ENCODE data around the gene CFAP44.
"Not testable (repeated sequence)": the region's sequence is repeated elsewhere in the genome, so short reads cannot be mapped to it uniquely, and the experiment has no call there.

The CFAP44 gene, protein sequence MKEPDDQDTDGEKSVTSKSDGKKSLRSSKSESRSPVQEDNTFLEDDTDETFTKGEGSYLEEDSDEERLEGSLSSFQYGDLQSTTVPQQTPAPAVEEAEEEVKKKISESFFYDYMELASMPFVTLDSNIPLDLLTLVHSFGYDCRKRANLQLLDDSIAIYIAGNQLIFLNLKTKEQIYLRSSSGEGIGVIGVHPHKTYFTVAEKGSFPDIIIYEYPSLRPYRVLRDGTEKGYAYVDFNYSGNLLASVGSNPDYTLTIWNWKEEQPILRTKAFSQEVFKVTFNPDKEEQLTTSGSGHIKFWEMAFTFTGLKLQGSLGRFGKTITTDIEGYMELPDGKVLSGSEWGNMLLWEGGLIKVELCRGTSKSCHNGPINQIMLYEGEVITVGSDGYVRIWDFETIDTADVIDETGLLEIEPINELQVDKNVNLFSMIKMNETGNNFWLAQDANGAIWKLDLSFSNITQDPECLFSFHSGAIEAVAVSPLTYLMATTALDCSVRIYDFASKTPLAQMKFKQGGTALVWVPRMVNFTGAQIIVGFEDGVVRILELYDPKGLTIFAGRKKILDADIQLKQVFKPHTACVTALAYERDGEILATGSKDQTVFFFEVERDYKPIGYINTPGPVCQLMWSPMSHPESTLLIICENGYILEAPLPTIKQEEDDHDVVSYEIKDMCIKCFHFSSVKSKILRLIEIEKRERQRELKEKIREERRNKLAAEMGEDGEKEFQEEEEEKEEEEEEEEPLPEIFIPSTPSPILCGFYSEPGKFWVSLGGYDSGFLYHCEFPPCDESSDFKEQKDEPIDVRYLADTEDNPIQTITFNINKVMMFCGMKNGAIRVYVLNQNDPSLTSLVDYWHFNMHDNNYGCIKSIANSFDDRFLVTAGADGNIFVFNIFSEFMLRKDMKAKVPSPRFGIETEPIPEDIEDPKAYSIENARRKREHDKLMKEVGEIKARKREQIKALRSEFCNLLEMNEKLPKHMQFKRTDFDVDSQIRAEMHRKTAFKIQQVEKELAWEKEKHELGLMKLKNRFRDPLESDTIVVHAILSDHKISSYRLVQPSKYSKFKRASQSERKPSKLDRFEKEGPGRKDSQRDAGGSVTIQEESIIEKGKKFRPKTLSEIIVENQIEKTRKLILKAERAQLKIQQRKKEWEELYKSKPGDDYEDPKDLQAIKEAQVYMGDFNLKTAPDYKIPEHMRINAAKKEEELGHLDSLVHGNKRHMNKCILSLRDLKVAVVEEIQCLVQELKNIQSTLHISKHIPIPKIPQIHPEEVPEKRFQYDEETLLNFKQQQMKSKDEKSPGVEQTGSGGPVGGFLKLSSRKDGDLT (N-terminal part only)

DNA sequence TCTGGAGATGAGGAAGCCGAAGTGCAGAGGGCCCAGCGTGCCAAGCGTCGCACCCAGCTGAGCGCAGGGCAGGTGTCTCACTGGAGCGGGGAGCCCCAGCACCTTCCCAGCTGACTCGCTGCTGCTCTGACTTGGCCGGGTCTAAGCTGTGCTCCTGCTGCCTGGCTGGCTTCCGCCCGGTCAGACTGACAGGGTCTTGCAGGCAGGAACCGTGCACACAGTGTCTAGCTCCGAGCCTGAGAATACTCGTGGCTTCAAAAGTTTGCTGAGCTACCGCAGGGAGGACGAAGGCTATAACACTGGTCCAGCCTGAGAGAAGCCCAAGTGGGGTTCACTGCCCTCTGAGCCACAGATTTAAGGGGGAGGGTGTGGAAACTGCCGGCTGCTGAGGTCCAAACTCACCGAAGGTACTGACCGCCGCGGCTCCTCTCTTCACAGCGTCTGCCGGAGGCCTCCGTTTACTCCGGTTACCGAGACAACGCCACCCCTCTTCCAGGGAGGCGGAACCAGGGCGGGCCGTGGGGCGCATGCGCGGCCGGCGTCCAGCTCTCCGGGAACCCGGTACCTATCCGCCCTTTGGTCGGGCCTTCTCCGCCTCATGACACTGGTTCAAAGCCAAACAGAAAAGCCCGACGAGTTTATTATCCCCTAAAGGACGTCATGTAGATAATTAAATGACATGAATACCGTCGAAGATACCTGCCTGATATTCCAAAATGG is at the start of gene CFAP44:
TSS of gene CFAP44 (minus strand) at position 443 of the 720 bp plus-strand sequence. CDS start 7,829 bp downstream, outside the sequence.
- DNase-seq (ENCODE audit: low read depth) = peak; percentile 9

DNA sequence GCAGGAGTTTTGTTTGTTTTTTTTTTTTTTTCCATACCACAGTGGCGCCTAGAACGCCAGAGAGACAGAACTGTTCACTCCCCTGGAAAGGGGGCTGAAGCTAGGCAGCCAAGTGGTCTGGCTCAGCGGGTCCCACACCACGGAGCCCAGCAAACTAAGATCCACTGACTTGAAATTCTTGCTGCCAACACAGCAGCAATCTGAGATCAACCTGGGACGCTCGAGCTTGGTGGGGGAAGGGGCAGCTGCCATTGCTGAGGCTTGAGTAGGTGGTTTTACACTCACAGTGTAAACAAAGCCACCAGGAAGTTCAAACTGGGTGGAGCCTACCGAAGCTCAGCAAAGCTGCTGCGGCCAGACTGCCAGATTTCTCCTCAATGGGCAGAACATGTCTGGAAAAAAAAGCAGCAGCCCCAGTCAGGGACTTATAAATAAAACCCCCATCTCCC is 43.9 kb upstream of the CFAP44 start:
- no peak for DNase-seq (ENCODE audit: low read depth)

DNA sequence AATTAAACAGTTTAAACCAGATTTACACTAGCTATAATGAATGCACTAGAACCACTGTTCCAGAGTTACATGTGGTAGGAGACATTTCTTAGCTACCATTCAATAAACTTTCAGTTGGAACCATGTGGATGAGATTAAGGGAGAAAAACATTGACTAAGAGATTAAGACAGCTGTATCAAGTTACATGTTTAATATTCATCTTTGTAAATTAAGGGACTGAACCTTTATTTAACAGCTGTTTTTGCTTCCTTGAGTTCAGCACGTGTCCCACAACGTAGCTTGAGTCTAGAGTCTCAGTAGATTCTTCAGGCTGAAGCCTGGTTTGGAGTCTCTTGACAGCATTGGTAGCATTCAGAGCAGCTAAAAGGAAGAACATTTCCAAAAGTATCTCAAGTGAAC is 27.2 kb upstream of the CFAP44 start:
- DNase-seq (ENCODE audit: low read depth) = no peak

DNA sequence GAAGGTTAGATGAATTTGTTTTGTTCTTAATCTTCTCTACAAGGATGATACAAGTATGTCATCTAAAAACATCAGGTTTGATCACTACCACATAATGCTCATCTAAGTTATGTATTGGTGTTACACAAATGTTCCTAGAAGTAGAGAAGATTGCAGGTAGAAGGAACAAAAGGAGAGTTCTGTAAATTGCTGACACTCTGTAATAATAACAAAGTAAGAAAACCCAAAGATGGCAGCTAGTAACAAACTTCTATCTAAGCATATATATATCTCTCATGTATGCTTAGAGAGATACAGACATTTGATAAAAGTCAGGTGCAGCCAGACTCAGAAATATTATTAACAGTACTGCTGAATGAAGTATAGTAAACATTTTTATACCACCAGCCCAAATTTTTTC is 20.2 kb upstream of the CFAP44 start:
- DNase-seq (ENCODE audit: low read depth) = no peak

DNA sequence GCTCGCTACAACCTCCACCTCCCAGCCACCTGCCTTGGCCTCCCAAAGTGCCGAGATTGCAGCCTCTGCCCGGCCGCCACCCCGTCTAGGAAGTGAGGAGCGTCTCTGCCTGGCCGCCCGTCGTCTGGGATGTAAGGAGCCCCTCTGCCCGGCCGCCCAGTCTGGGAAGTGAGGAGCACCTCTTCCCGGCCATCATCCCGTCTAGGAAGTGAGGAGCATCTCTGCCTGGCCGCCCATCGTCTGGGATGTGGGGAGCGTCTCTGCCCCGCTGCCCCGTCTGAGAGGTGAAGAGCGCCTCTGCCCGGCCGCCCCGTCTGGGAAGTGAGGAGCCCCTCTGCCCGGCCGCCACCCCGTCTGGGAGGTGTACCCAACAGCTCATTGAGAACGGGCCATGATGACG is 17.3 kb upstream of the CFAP44 start:
- DNase-seq (ENCODE audit: low read depth) = not testable (repeated sequence)

DNA sequence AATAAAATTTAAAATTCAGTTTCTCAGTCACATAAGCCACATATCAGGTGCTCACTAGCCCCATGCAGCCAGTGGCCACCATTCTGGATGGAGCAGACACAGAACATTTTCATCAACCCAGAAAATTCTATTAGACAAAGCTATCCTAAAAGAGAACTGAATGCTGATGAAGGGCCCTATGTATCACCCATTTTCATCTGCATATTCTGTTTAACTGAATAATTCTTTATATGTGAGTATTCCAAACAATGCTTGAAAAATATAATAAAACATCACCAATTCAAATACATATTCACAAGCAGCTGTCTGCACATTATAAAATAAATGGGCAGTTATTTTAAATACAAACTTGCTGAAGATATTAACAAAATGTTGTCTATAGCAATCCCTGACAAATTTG is 14.2 kb upstream of the CFAP44 start:
- no peak for DNase-seq (ENCODE audit: low read depth)

DNA sequence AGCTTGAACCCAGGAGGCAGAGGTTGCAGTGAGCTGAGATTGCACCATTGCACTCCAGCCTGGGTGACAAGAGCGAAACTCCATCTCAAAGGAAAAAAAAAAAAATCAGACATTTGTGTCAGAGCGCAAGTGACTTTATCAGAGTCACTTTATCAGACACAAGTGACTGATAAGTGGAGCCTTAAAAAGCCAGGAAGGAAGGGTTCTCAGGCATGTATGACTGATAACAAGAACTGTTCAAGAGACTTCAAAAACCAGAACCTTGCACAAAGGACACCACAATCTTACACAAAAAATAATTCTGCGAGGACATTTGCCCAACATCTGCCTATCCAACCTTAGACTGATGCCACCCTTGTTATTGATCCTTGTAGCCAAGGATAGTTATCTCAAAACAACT is 13.3 kb upstream of the CFAP44 start:
- no peak for DNase-seq (ENCODE audit: low read depth)

DNA sequence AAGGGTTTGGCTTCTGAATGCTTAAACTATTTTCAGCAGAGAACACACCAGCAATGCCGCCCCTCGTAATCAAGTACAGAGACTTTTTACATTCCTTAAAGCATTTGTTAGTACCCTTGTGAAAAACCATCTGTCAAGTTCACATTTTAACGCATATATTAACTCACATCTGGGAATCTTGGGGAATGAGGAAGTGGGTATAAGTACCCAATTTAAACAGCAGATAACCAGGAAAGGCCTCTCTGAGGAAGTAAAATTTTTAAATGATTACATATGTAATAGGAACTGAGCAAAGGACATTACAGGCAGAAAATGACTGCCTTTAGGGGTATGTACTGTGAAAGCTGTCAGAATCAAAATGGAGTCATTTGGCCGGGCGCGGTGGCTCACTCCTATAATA is 12.8 kb upstream of the CFAP44 start:
- no peak for DNase-seq (ENCODE audit: low read depth)

DNA sequence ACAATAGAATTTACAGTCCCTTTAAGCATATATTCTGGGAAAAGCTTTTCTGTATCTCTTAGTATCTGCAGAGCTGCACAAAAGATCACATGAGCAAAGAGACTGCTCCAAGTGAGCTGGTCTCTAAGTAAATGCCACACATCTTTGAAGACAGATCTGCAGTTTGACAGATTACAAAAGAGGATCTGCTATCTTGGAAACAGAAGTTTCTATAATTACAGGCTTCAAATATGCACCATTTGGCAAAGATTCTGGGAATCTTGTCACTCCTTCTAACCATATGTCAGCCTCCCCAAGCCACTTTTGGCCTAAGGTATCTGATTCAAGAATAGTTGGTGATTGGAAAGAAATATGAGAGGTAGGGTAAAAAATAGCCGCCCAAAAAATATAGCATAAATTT is 9.6 kb upstream of the CFAP44 start:
- DNase-seq (ENCODE audit: low read depth) = no peak

DNA sequence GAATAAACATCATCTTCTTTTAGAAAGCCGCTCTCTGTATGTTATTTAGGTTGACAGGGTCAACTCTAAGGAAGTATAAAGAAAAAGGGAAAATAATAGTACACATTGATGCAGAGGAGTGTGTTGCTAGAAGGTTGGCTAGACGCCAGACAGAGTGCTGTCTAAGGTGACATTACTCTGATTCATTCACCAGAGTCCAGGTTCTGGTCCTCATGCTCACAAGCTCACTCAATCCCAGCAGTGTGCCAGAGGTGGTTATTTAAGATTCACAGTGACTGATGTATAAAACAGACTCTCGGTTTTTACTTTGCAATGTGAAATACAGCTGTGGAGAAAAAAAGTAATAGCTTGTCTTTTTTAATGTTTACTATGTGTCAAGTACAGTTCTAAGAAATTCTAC is 1.7 kb downstream of the CFAP44 start:
- DNase-seq (ENCODE audit: low read depth) = no peak

DNA sequence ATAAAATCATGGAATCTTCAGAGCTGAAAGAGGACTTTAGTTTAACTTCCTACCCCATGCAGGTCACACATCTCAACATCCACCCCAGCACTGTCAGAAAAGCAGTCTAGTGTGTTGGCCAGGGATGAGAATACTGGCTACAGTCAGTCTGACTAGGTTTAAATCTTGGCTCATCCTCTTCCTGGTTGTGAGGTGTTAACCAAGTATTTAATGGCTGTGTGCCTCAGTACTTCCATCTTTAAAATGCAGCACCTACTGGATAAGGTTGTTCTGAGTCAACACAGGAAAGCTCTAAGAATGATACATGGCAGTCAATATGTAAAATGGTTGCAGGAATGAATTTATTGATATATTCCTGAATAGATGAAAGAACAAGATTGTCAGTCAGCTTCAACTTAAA is 3.1 kb downstream of the CFAP44 start:
- no peak for DNase-seq (ENCODE audit: low read depth)

DNA sequence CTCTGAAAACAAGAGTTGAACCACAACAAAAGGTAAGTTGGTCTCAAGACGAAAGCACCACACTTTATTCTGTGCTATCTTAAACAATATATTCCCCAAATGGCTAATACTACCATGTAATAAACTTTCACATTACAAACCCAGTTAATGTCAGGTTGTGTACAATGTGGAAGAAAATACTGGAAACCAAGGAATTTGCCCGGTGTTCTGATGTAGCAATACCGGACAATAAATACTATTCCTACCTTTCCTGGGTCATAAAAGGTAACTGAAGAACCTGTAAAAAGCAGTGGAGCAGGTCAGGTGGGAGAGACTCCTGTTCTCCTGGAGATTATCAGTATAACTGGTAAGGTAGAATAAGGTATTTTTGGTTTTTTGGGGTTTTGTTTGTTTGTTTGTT is 3.9 kb downstream of the CFAP44 start:
- DNase-seq (ENCODE audit: low read depth) = no peak

DNA sequence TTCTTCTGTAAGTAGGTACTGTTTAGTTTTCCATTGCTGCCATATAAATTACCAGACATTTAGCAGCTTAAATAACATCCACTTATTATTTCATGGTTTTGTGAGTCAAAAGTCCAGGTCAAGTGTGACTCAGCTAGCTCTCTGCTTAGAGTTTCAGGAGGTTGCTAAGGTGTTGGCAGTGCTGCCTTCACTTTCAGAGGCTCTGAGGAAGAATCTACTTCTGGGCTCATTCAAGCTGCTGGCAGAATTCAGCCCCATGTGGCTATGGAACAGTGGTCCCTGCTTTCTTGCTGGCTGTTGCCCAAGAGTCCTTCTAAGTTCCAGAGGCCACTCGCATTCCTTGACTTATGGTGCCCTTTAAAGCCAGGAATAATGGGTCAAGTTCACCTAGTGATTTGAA is 4.5 kb downstream of the CFAP44 start:
- DNase-seq (ENCODE audit: low read depth) = no peak

DNA sequence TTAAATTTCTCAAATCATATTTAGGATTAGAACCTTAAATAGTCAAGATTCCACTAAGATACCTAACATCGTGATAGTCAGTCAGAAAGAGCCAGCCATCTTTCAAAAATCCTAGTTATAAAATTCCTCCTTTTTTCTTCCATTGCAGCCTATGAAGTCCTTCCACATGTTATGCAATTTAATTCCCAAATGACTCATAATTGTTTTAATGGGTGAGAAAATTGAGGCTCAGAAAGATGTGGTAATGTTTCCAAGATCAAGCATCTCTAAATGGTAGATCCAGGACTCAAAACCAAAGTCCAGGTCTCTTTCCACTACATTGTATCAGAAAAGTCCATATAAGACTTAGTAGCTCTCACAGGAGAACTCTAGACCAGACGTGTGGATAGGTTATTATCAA is 9.5 kb downstream of the CFAP44 start:
- no peak for DNase-seq (ENCODE audit: low read depth)

DNA sequence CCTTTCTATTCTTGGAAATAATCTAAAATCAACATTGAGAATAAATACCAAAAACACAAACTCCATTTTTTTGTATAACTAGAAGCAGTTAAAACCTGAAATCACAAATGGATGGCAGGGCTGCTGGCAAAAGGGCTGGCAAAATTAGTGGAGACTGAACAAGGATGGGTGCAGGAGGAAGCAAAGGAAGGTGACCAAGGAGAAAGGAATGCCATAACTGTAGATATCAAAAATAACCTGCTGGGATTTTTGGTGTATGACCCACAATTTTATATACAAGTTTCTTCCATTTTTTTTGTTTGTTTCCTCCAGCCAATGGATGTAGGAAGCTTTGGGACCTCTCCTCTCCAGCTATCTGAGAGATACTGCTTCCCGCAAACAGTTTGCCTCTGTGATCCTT is 12.7 kb downstream of the CFAP44 start:
- DNase-seq (ENCODE audit: low read depth) = no peak

DNA sequence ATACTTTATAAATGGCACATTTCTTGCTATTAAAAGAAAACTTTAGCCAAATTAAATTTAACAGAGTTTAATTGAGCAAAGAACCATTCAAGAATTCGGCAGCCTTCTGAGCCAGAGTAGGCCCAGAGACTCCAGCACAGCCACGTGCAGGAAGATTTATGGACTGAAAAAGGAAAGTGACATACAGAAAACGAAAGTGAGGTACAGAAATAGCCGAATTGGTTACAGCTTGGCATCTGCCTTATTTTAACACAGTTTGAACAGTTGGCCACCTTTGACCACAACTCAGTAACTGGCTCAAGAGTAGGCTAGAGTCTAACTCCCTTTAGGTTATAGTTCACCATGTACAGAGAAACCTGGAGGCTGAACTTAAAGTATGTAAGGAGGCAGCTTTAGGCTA is 17.6 kb downstream of the CFAP44 start:
- DNase-seq (ENCODE audit: low read depth) = no peak

DNA sequence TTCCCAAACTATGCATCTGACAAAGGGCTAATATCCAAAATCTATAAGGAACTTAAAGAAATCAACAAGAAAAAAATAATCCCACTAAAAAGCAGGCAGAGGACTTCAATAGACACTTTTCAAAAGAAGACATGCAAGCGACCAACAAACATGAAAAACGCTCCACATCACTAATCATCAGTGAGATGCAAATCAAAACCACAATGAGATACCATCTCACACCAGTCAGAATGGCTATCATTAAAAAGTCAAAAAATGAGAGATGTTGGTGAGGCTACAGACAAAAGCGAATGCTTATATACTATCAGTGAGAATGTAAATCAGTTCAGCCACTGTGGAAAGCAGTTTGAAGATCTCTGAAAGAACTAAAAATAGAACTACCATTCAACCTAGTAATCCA is 20.2 kb downstream of the CFAP44 start:
- DNase-seq (ENCODE audit: low read depth) = no peak

DNA sequence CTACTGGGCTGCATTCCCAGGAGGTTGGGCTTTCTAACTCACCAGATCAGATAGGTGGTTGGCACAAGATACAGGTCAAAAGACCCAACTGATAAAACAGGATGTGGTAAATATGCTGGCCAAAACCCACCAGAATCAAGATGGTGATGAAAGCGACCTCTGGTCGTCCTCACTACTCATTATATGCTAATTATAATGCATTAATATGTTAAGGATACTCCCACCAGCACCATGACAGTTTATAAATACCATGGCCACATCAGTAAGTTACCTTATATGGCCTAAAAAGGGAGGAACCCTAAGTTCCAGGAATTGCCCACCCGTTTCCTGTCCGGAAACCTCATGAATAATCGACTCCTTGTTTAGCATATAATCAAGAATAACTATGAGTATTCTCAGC is 31.6 kb downstream of the CFAP44 start:
- DNase-seq (ENCODE audit: low read depth) = no peak

DNA sequence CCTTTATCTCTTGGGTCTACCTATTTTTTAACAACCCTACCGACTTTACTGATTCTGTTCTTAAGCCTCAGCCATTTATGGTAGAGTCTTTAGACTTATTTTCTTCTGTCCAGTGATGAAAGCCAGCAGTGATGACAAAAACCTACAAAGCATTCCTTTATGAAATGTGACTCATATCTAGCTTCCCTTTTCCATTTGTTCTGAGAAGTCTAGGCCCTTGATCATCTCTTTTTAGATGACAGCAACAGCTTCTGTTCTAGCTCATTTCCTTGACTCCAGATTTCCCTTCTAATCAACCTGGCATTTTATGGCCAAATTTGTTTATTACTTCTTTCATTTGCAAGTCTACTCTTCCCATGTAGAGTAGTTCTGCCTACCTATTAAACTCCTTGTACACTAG is 36.1 kb downstream of the CFAP44 start:
- no peak for DNase-seq (ENCODE audit: low read depth)

DNA sequence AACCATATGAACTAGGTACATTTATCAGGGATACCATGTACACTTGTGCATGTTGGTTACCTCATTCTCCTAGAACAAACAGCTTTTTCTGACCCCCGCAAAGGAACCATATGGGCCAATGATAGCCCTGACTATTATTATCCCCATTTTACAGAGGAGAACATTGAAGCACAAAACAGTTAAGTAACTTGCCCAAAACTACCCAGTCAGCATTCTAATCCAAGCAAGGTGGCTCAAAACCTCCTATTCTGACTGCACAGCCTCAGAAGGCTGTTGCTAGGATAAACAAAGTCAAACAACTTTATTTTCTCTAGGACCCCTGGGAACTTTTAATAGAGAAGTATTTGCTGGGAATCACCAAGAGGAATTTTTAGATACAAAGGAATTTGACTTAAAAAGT is 36.7 kb downstream of the CFAP44 start:
- DNase-seq (ENCODE audit: low read depth) = no peak

Measured in activated T-cell treated with anti-CD3 and anti-CD28 coated beads for 24 hours (primary cell).